ENCODE data around the gene TAS1R2. TPM values are rescaled to one million over a fixed set of nuclear protein-coding genes. Genes with fewer than 3 reads are reported as not detected.

TAS1R2 gene
- total RNA-seq, 1 experiment from 2014 or later, result not detected

DNA sequence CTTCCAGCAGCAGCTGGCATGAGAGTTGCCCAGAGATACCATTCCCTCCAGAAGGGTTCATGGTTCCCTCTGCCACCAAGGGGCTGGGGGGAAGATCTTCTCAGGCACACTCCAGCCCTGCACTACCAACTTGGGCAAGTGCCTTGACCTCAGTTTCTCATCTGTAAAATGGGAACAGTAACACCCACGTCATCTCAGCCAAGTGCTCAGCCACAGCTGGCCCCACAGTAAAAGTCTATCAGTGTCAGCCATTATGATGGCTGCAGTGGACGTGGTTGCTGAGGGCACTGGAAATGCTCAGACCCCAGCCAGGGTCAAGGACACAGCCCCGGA, 16.3 kb upstream of the TAS1R2 start:
- TF ChIP-seq, protein P1, sequence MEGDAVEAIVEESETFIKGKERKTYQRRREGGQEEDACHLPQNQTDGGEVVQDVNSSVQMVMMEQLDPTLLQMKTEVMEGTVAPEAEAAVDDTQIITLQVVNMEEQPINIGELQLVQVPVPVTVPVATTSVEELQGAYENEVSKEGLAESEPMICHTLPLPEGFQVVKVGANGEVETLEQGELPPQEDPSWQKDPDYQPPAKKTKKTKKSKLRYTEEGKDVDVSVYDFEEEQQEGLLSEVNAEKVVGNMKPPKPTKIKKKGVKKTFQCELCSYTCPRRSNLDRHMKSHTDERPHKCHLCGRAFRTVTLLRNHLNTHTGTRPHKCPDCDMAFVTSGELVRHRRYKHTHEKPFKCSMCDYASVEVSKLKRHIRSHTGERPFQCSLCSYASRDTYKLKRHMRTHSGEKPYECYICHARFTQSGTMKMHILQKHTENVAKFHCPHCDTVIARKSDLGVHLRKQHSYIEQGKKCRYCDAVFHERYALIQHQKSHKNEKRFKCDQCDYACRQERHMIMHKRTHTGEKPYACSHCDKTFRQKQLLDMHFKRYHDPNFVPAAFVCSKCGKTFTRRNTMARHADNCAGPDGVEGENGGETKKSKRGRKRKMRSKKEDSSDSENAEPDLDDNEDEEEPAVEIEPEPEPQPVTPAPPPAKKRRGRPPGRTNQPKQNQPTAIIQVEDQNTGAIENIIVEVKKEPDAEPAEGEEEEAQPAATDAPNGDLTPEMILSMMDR (conservative IDR thresholded peaks at IDR 0.05), result no peak
- no peak overlapping the region for H2BK5ac ChIP-seq (ENCODE audit: insufficient read length, low read length)
- H4K20me1 ChIP-seq (ENCODE audit: control insufficient read depth, insufficient read depth, insufficient read length), result no peaks in the 10 kb centered on the region
- no peak overlapping the region for H3K9ac ChIP-seq (ENCODE audit: extremely low read depth, insufficient read length, low read length)
- no peak overlapping the region for H2BK20ac ChIP-seq (ENCODE audit: low read depth, low read length, poor library complexity, severe bottlenecking)
- no peak overlapping the region for H3K56ac ChIP-seq (ENCODE audit: insufficient read length, low read depth, low read length)
- H3K27me3 ChIP-seq (ENCODE audit: insufficient read depth, low read length), result no peaks in the 10 kb centered on the region
- H3K18ac ChIP-seq (ENCODE audit: insufficient read length, low read depth, low read length), result no peak overlapping the region
- Mint-ChIP-seq H3K4me1 (peaks cover 0 to 11% of the 10 kb centered on the region in 2 experiments; a peak in 2 of 4 replicates), H3K36me3 (ENCODE audit: insufficient read depth in 1 of 3, low read depth in 3 of 3) (peaks cover 0 to 5% (median 0%) of the 10 kb centered on the region in 3 experiments; a peak in 3 of 7 replicates), H3K27me3 (ENCODE audit: low read depth) (no peaks in the 10 kb centered on the region), H3K4me3 (no peak overlapping the region), H3K27ac (no peak overlapping the region), H3K9me3 (no peaks in the 10 kb centered on the region)
- H3K9me3 ChIP-seq (ENCODE audit: control insufficient read depth, low read depth, low read length), result no peaks in the 10 kb centered on the region
- H4K8ac ChIP-seq (replicated peaks; ENCODE audit: insufficient read length, low read depth, low read length), result no peak overlapping the region
- H3K79me2 ChIP-seq (ENCODE audit: insufficient read depth, low read length), result no peaks in the 10 kb centered on the region
- no CpG with 5 or more reads among the region's 3 CpGs for WGBS (ENCODE audit: extremely low coverage, insufficient read length, low lambda C conversion rate)
- H2BK12ac ChIP-seq (ENCODE audit: insufficient read length, low read depth, low read length), result no peak overlapping the region
- no peak overlapping the region for H3T11ph ChIP-seq (ENCODE audit: low read length)
- no peak overlapping the region for H2BK120ac ChIP-seq (ENCODE audit: low read depth, low read length, poor library complexity, severe bottlenecking)
- no peak overlapping the region for H2AK5ac ChIP-seq (ENCODE audit: insufficient read length, low read length)
- no peak overlapping the region for H3K4me2 ChIP-seq (ENCODE audit: insufficient read depth, insufficient read length, low read length)
- H3K23ac ChIP-seq (ENCODE audit: insufficient read length, low read depth, low read length), result no peak overlapping the region
- no peak overlapping the region for H2AFZ ChIP-seq (ENCODE audit: low read length)
- no peak overlapping the region for H3K14ac ChIP-seq (ENCODE audit: insufficient read depth, low read length)
- no peak overlapping the region for H3K27ac ChIP-seq (ENCODE audit: insufficient read length, low read depth, low read length)
- no peak overlapping the region for H4K5ac ChIP-seq (ENCODE audit: insufficient read length, low read depth, low read length)
- no peak overlapping the region for H4K91ac ChIP-seq (ENCODE audit: insufficient read length, low read depth, low read length)
- H3K4ac ChIP-seq (ENCODE audit: low read depth, low read length), result no peak overlapping the region
- H2BK15ac ChIP-seq (ENCODE audit: low read depth, low read length), result no peak overlapping the region
- H3K4me1 ChIP-seq (ENCODE audit: insufficient read depth, low read length), result no peaks in the 10 kb centered on the region
- DNase-seq, result no peak
- H3K79me1 ChIP-seq (ENCODE audit: insufficient read depth, low read depth, low read length, poor library complexity, severe bottlenecking), result no peaks in the 10 kb centered on the region
- H3K23me2 ChIP-seq (ENCODE audit: insufficient read length, low read depth, low read length, poor library complexity, severe bottlenecking), result no peaks in the 10 kb centered on the region

Data from H9 (cell line).